Osteoblast (primary cell): ENCODE measurements around the gene INCENP. TPM values are rescaled to one million over a fixed set of nuclear protein-coding genes. Genes with fewer than 3 reads are reported as not detected.

ENCODE experiments used
- DNase-seq: peaks from one replicate; pipeline ENCODE4 v3.0.0; 2011; ENCODE audit warnings: low spot score, mixed read lengths; ENCODE audit not compliant: insufficient read length; ENCODE audit errors: missing footprints
- H2AFZ ChIP-seq: 2 replicates; pipeline ENCODE4 v1.6.0; 2011; ENCODE audit warnings: mild to moderate bottlenecking, low read length
- H3K27ac ChIP-seq: 2 replicates; pipeline ENCODE4 v1.5.1; 2011; ENCODE audit warnings: mild to moderate bottlenecking, low read depth, low read length, moderate library complexity
- H3K27me3 ChIP-seq: 2 replicates; pipeline ENCODE4 v1.6.0; 2012; ENCODE audit warnings: mild to moderate bottlenecking, control low read depth, inconsistent platforms, low read length, moderate library complexity; ENCODE audit not compliant: insufficient read depth
- H3K36me3 ChIP-seq: 2 replicates; pipeline ENCODE4 v1.5.1; 2011; ENCODE audit warnings: mild to moderate bottlenecking, low read length, control low read depth, moderate library complexity; ENCODE audit not compliant: insufficient read depth
- H3K4me1 ChIP-seq: 2 replicates; pipeline ENCODE4 v1.5.1; 2011; ENCODE audit warnings: mild to moderate bottlenecking, low read length, control low read depth, moderate library complexity; ENCODE audit not compliant: insufficient read depth
- H3K4me2 ChIP-seq: 2 replicates; pipeline ENCODE4 v1.6.0; 2011; ENCODE audit warnings: mild to moderate bottlenecking, low read length; ENCODE audit not compliant: insufficient read depth
- H3K4me3 ChIP-seq: fragments of 200-600 bp; sonication (generic); 3 replicates; pipeline ENCODE4 v1.5.1; 2012; ENCODE audit warnings: mild to moderate bottlenecking, low read length, inconsistent platforms; ENCODE audit not compliant: insufficient read depth
- H3K79me2 ChIP-seq: 2 replicates; pipeline ENCODE4 v1.6.0; 2012; ENCODE audit warnings: mild to moderate bottlenecking, low read length, control low read depth, inconsistent platforms; ENCODE audit not compliant: insufficient read depth
- H3K9me3 ChIP-seq: 2 replicates; pipeline ENCODE4 v1.5.1; 2011; ENCODE audit warnings: low read depth, low read length, control low read depth
- H4K20me1 ChIP-seq: 2 replicates; pipeline ENCODE4 v1.6.0; 2012; ENCODE audit warnings: mild to moderate bottlenecking, low read length, control low read depth; ENCODE audit not compliant: insufficient read depth
- total RNA-seq: library from RNA; depleted of rRNA; stranded (reverse); fragments of >200 nt; gene quantifications from 2 replicates; pipeline ENCODE4 v1.2.3, GENCODE V29; 2012
- TF ChIP-seq, protein P1 (sequence below): IDR thresholded peaks from 2 replicates; pipeline ENCODE4 v1.5.1; 2011; ENCODE audit warnings: mild to moderate bottlenecking, low read depth, low read length, moderate library complexity; ENCODE audit errors: extremely low read depth

The INCENP gene
- total RNA-seq, 1 donor = 8.7 TPM

- no peaks in the 10 kb centered on the region for H3K27me3 ChIP-seq
- H3K79me2 ChIP-seq = no peaks in the 10 kb centered on the region
- no peaks in the 10 kb centered on the region for H4K20me1 ChIP-seq
- no peak overlapping the region for H3K27ac ChIP-seq
- peaks cover 48% of the 10 kb centered on the region for H3K36me3 ChIP-seq
- no peak overlapping the region for H2AFZ ChIP-seq
- H3K4me1 ChIP-seq = no peaks in the 10 kb centered on the region
- H3K4me2 ChIP-seq = no peak overlapping the region
- no peak overlapping the region for H3K4me3 ChIP-seq
- TF ChIP-seq, protein P1, sequence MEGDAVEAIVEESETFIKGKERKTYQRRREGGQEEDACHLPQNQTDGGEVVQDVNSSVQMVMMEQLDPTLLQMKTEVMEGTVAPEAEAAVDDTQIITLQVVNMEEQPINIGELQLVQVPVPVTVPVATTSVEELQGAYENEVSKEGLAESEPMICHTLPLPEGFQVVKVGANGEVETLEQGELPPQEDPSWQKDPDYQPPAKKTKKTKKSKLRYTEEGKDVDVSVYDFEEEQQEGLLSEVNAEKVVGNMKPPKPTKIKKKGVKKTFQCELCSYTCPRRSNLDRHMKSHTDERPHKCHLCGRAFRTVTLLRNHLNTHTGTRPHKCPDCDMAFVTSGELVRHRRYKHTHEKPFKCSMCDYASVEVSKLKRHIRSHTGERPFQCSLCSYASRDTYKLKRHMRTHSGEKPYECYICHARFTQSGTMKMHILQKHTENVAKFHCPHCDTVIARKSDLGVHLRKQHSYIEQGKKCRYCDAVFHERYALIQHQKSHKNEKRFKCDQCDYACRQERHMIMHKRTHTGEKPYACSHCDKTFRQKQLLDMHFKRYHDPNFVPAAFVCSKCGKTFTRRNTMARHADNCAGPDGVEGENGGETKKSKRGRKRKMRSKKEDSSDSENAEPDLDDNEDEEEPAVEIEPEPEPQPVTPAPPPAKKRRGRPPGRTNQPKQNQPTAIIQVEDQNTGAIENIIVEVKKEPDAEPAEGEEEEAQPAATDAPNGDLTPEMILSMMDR = no peak
- DNase-seq = peak; percentile 35
- H3K9me3 ChIP-seq = no peaks in the 10 kb centered on the region
Observed at GRCh38 chr11:62151737-62152102, 27.9 kb downstream of the INCENP start.

DNA sequence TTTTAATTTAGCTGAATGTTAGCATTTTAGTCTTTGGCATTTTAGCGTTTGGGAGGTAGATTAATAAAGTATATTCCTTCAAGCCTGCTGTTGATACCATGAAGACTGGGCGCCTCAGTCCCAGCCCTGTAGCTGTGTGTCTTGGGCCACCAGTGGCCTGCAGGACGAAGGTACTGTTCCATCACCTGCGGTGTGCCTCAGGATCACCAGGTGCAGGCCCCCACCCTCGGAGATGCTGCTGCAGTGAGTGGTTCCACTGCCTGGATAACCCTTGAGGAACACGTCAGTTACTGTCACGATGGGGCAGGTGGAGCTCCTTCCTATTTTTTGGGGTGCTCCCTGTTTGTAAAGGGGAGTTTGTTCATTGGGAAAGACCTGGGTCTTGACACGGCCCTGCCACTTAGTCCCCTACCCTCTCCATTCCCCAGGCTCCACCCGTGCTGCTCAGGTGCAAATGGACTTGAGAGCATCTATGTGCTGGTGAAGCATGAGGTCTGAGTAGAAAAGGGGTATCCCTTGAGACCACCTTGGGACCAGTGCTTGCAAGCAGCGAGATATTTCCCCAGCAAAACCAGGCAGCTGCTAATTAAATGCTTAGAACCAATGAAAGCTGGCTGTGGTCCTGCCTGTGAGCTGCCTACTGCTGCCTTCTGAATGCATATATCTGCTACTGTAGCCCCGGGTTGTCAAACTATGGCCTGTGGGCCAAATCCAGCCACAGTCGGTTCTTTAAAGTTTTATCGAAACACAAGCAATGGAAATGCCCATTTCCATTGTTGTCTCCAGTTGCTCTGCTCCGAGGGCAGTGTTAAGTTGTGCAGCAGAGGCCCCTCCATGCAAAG is 28.7 kb downstream of the INCENP start:
- Histone ChIP-seq H2AFZ (no peak overlapping the region), H3K9me3 (no peaks in the 10 kb centered on the region), H3K4me2 (no peak overlapping the region), H3K27me3 (no peaks in the 10 kb centered on the region), H4K20me1 (no peaks in the 10 kb centered on the region), H3K4me1 (no peaks in the 10 kb centered on the region), H3K36me3 (peaks cover 40% of the 10 kb centered on the region), H3K27ac (no peak overlapping the region), H3K4me3 (no peak overlapping the region), H3K79me2 (no peaks in the 10 kb centered on the region)
- DNase-seq = peak; percentile 52
- TF ChIP-seq, protein P1 = no peak

GRCh38 chr11:62153087-62153395 is 29.2 kb downstream of the INCENP start:
- Histone ChIP-seq H3K4me2 (no peak overlapping the region), H3K79me2 (no peaks in the 10 kb centered on the region), H3K4me1 (no peaks in the 10 kb centered on the region), H2AFZ (no peak overlapping the region), H3K36me3 (peaks cover 34% of the 10 kb centered on the region), H3K27ac (no peak overlapping the region), H4K20me1 (no peaks in the 10 kb centered on the region), H3K9me3 (no peaks in the 10 kb centered on the region), H3K4me3 (no peak overlapping the region), H3K27me3 (no peaks in the 10 kb centered on the region)
- TF ChIP-seq, protein P1 = no peak
- DNase-seq = peak; percentile 52

- Histone ChIP-seq H3K27me3 (no peaks in the 10 kb centered on the region), H4K20me1 (no peaks in the 10 kb centered on the region), H3K9me3 (no peaks in the 10 kb centered on the region), H3K4me3 (no peak overlapping the region), H3K4me2 (no peak overlapping the region), H3K36me3 (peaks cover 33% of the 10 kb centered on the region), H2AFZ (no peak overlapping the region), H3K27ac (no peak overlapping the region), H3K4me1 (no peaks in the 10 kb centered on the region), H3K79me2 (no peaks in the 10 kb centered on the region)
- TF ChIP-seq, protein P1 = no peak
- DNase-seq = no peak
Observed at GRCh38 chr11:62153617-62154016, 29.8 kb downstream of the INCENP start.
